Endothelial cell of umbilical vein (primary cell): ENCODE data around the gene MAPRE2. TPM values are rescaled to one million over a fixed set of nuclear protein-coding genes. Genes with fewer than 3 reads are reported as not detected.

Experiments
- BruUV-seq: library from RNA; stranded (reverse); fragments of 400-500 nt; replicated peaks from 2 replicates; lab custom pipeline; 2021; lab: Mats Ljungman, UMichigan
- CTCF ChIA-PET: fragments of 300-600, 350-600 bp; sonication (Branson Sonifier 250); formaldehyde crosslinking; loops from one replicate; lab custom pipeline; 2021; ENCODE audit warnings: antibody characterized with exemption, inconsistent platforms; lab: Charles Lee
- POLR2A ChIA-PET: fragments of 300-600, 350-600 bp; sonication (Branson Sonifier 250); formaldehyde crosslinking; loops from one replicate; lab custom pipeline; 2021; ENCODE audit warnings: antibody characterized with exemption, inconsistent platforms; lab: Charles Lee
- DNase-seq: peaks from one replicate; pipeline ENCODE4 v3.0.0-alpha.2; 2011; ENCODE audit warnings: low read depth, low spot score
- FAIRE-seq: peaks from 2 replicates; lab custom pipeline; 2011; peaks lifted over from hg19 to GRCh38; lab: Jason Lieb, UNC
- H2AFZ ChIP-seq: 2 replicates; pipeline ENCODE4 v1.6.0; 2012; ENCODE audit warnings: low read depth, low read length, control low read depth, inconsistent platforms
- H3K27ac ChIP-seq: 2 replicates; pipeline ENCODE4 v1.5.1; 2011; ENCODE audit warnings: low read depth, mild to moderate bottlenecking, control low read depth, low read length, moderate library complexity; ENCODE audit not compliant: insufficient read depth
- H3K27me3 ChIP-seq, 2 experiments: 2 replicates each; pipeline versions ENCODE4 v1.6.0 to v1.6.1; 2011; ENCODE audit warnings: low read length in 2 of 2, mixed read lengths in 1 of 2; ENCODE audit not compliant: control insufficient read depth in 2 of 2, insufficient read depth in 2 of 2
- H3K36me3 ChIP-seq, 2 experiments: 2 replicates in 1 of 2; 3 replicates in 1 of 2; pipeline ENCODE4 v1.5.1; 2011; ENCODE audit warnings: low read length in 2 of 2, mild to moderate bottlenecking in 1 of 2, moderate library complexity in 1 of 2; ENCODE audit not compliant: control insufficient read depth in 2 of 2, insufficient read depth in 2 of 2; ENCODE audit errors: extremely low read depth in 1 of 2
- H3K4me1 ChIP-seq: 3 replicates; pipeline ENCODE4 v1.5.1; 2011; ENCODE audit warnings: mild to moderate bottlenecking, low read length; ENCODE audit not compliant: control insufficient read depth, insufficient read depth; ENCODE audit errors: extremely low read depth
- H3K4me2 ChIP-seq: 2 replicates; pipeline ENCODE4 v1.6.1; 2011; ENCODE audit warnings: low read length, control low read depth, mixed read lengths; ENCODE audit not compliant: insufficient read depth
- H3K4me3 ChIP-seq, 3 experiments: fragments of 200-600 bp in 1 of 3; sonication (generic), shearing (Covaris generic) in 1 of 3; replicated peaks in 1 of 3; 2 replicates each; pipeline ENCODE4 v1.5.1; 2011 to 2016; ENCODE audit warnings: control low read depth in 3 of 3, low read length in 3 of 3, mild to moderate bottlenecking in 2 of 3, inconsistent platforms in 1 of 3, low read depth in 1 of 3, moderate library complexity in 1 of 3; ENCODE audit not compliant: insufficient read depth in 1 of 3
- H3K79me2 ChIP-seq: 2 replicates; pipeline ENCODE4 v1.6.0; 2012; ENCODE audit warnings: low read length, inconsistent platforms; ENCODE audit not compliant: control insufficient read depth, insufficient read depth
- H3K9ac ChIP-seq: replicated peaks from 2 replicates; pipeline ENCODE3; 2011; ENCODE audit warnings: low read length, control low read depth; ENCODE audit not compliant: insufficient read depth; ENCODE audit errors: extremely low read depth
- H3K9me1 ChIP-seq: replicated peaks from 3 replicates; pipeline ENCODE4 v1.6.0; 2011; ENCODE audit warnings: mild to moderate bottlenecking, low read length; ENCODE audit not compliant: control insufficient read depth, insufficient read depth; ENCODE audit errors: extremely low read depth
- H3K9me3 ChIP-seq: replicated peaks from 2 replicates; pipeline ENCODE4 v1.5.1; 2012; ENCODE audit warnings: low read length, inconsistent platforms; ENCODE audit not compliant: control insufficient read depth, insufficient read depth
- H4K20me1 ChIP-seq: replicated peaks from 2 replicates; pipeline ENCODE3; 2011; ENCODE audit warnings: mild to moderate bottlenecking, low read length; ENCODE audit not compliant: control insufficient read depth, insufficient read depth; ENCODE audit errors: extremely low read depth
- CTCF ChIP-seq, 2 donors: IDR thresholded peaks; 1 replicate in 1 of 2; 2 replicates in 1 of 2; pipeline ENCODE4 v1.5.1; 2011; ENCODE audit warnings: low read length in 2 of 2, mild to moderate bottlenecking in 2 of 2, moderate library complexity in 2 of 2, control low read depth in 1 of 2, inconsistent platforms in 1 of 2, low read depth in 1 of 2; ENCODE audit not compliant: insufficient read depth in 1 of 2; ENCODE audit errors: extremely low read depth in 1 of 2
- EZH2 ChIP-seq: IDR thresholded peaks from 2 replicates; pipeline ENCODE4 v1.6.1; 2012; ENCODE audit warnings: borderline replicate concordance, low read depth, mild to moderate bottlenecking, moderate library complexity, low read length, inconsistent platforms; ENCODE audit not compliant: severe bottlenecking
- FOS ChIP-seq: IDR thresholded peaks from 2 replicates; pipeline ENCODE4 v1.6.1; 2011; ENCODE audit warnings: mild to moderate bottlenecking, low read length, moderate library complexity, borderline replicate concordance; ENCODE audit not compliant: insufficient read depth
- GATA2 ChIP-seq: IDR thresholded peaks from 2 replicates; pipeline ENCODE4 v1.7.0; 2011; ENCODE audit warnings: low read depth, mild to moderate bottlenecking, moderate library complexity, mixed read lengths, low read length; ENCODE audit not compliant: insufficient read length, insufficient read depth
- JUN ChIP-seq: IDR thresholded peaks from 2 replicates; pipeline ENCODE4 v1.6.1; 2011; ENCODE audit warnings: borderline replicate concordance, low read depth; ENCODE audit not compliant: insufficient read length, insufficient read depth
- MYC ChIP-seq: IDR thresholded peaks from one replicate; pipeline ENCODE4 v1.6.1; 2011; ENCODE audit warnings: mild to moderate bottlenecking, low read depth, low read length
- POLR2A ChIP-seq: IDR thresholded peaks from 2 replicates; pipeline ENCODE4 v1.6.1; 2012; ENCODE audit warnings: low read depth, mild to moderate bottlenecking, control low read depth, low read length
- POLR2AphosphoS5 ChIP-seq: IDR thresholded peaks from 2 replicates; pipeline ENCODE4 v1.6.1; 2012; ENCODE audit warnings: low read depth, mild to moderate bottlenecking, control low read depth, low read length, moderate library complexity; ENCODE audit not compliant: insufficient read depth
- dilution Hi-C: fragments of 300-500 bp; cut with MboI; formaldehyde crosslinking; loops from one replicate; pipeline ENCODE4 v1.15.0; 2019; ENCODE audit warnings: low sequenced_read_pairs; ENCODE audit not compliant: extremely low pct_ligation_motif_present
- intact Hi-C: fragments of 100-400 bp; cut with micrococcal nuclease; formaldehyde crosslinking; loops from one replicate; pipeline ENCODE4 v1.10.0; 2022
- polyA plus RNA-seq, 4 experiments: library from polyadenylated mRNA; depleted of rRNA in 3 of 4; stranded (reverse) in 3 of 4; unstranded in 1 of 4; fragments of >200 nt; gene quantifications; 2 replicates each; pipeline versions ENCODE4 v1.2.1 to v1.2.3, GENCODE V29; 2011 to 2012; ENCODE audit warnings: missing spikeins in 1 of 4
- total RNA-seq: library from RNA; stranded (reverse); gene quantifications from 2 replicates; pipeline ENCODE4 v1.2.3, GENCODE V29; 2021
- TF ChIP-seq, protein P1 (sequence below): IDR thresholded peaks from 2 replicates; pipeline ENCODE4 v1.6.1; 2011; ENCODE audit not compliant: insufficient read depth, insufficient read length

Gene MAPRE2
- total and polyA plus RNA-seq, 2 donors (not counting 3 experiments of a cell fraction or from before 2014, with no cell fraction given): 117 to 148 TPM

- no peak overlapping the region for H3K4me2 ChIP-seq
- no peaks in the 10 kb centered on the region for H3K4me1 ChIP-seq
- no peak overlapping the region for H3K4me3 ChIP-seq
- H3K9ac ChIP-seq: no peak overlapping the region
- ChIA-PET POLR2A (no interaction called here), CTCF (interaction anchor here (1.2 to 1.4 kb wide), 4 partner anchors 11 to 200 kb away, joined by 3 to 4 read pairs (median 4); no protein-coding TSS in a partner anchor)
- TF ChIP-seq EZH2 (no peak), POLR2AphosphoS5 (no peak), GATA2 (no peak), FOS (no peak), CTCF (IDR thresholded peaks at IDR 0.05; ENCODE audit: extremely low read depth in 1 of 2, insufficient read depth in 1 of 2, low read depth in 1 of 2, low read length in 2 of 2) (no peak), JUN (no peak), MYC (no peak), POLR2A (no peak)
- TF ChIP-seq, protein P1, sequence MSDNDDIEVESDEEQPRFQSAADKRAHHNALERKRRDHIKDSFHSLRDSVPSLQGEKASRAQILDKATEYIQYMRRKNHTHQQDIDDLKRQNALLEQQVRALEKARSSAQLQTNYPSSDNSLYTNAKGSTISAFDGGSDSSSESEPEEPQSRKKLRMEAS: no peak
- FAIRE-seq (no peak), DNase-seq (no peak)
- no TSS peak for BruUV-seq
- peaks cover 0 to 6% of the 10 kb centered on the region in 2 experiments for H3K27me3 ChIP-seq
- H4K20me1 ChIP-seq: no peaks in the 10 kb centered on the region
- H3K79me2 ChIP-seq: no peaks in the 10 kb centered on the region
- H3K9me3 ChIP-seq: no peaks in the 10 kb centered on the region
- intact Hi-C loops (no loop called here), dilution Hi-C loops (no loop called here)
- no peaks in the 10 kb centered on the region for H3K36me3 ChIP-seq
- H3K9me1 ChIP-seq: no peaks in the 10 kb centered on the region
- H2AFZ ChIP-seq: no peak overlapping the region
- no peak overlapping the region for H3K27ac ChIP-seq
Measured at GRCh38 chr18:35186291-35187034, 145.2 kb downstream of the MAPRE2 start.
